GM12874 (cell line): ENCODE measurements around the gene DMBX1.

Experiments
- CTCF ChIP-seq: IDR thresholded peaks from 2 replicates; pipeline ENCODE4 v1.5.1; 2011; ENCODE audit warnings: low read depth, mild to moderate bottlenecking, control low read depth, low read length, moderate library complexity; ENCODE audit not compliant: insufficient read depth

The DMBX1 gene

DNA sequence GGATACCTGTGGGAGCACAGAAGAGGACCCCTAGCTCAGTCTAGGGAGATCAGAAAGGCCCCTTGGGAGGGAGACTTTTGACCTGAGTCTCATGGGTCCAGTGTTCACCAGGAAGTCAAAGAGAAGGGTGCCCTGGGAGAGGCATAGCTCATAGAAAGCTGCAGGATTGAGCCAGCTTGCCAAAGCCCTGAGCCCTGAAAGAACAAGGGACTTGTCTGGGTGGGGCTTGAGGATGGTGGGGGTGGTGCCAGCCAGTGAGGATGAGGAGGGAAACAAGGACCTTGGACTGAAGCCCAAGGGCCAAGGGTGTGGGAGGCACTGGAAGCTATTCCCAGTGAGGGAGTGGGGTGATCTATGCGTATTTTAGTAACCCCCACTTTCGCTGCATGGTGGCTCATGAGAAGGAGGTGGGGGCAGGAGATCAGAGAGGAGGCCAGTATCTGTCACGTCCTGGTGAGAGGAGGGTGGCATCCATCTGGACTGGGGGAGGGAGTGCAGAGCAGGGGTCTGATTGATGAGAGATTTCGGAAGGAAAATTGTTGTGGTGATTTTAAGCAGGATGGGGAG lies 28.4 kb downstream of the DMBX1 start:
- TF ChIP-seq CTCF, result no peak

DNA sequence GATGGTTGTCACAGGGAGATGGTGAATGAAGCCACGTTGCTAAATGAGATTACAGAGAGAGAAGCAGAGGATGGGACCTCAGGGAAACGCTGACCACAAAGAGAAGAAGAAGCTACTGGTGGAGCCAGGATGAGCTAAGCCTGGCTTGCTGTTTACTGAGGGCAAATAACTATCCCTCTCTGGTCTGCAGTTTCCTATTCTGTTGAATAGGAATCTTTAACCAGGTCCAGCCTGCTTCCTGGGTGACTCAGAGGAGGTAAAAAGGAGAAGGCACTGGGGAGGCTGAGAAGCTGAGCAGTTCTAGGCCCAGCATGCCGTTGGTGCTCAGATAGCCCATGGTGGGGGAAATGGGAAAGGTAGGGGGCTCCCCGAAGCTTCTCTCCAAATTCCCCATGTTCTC lies 29.6 kb downstream of the DMBX1 start:
- TF ChIP-seq CTCF, result no peak

DNA sequence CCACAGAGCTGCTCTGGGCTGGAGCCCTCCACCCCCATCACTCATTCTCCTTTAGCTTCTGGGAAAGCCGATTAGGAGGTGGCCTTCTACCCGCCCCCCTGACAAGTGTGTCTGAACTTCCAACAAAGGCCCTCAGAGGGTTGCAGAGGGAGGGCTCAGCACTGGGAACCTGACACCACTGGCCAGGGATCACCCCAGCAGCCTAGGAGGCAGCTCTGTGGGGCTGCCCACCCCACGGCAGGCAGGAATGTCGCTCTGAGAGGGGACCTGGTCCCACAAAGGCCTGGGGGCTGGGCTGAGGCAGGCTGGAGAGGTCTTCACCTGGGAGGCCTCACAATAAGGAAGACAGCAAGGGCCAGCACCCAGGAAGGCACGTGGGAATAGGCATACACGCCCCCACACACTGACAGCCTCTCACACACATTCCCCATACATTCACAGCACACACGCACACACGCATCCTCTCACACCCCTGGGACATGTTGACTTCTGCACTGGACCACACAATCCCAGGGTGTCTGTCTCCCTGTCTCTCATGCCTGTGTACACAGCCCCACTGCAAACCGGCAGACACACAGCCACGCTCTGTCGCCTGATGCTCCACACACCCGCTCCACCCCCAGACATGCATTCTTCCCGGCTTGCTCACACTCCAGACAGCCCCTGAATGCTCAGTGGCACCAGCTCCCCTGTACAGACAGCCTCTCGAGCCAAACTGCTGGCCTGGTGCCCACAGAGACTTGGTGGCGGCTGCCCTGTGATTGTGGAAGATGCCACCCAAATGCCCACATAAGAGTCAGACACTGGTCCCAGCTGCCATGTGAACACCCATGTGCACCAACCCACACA lies 30.7 kb downstream of the DMBX1 start:
- no peak for TF ChIP-seq CTCF

GRCh38 chr1:46521414-46521813 lies 31.8 kb downstream of the DMBX1 start:
- no peak for TF ChIP-seq CTCF

DNA sequence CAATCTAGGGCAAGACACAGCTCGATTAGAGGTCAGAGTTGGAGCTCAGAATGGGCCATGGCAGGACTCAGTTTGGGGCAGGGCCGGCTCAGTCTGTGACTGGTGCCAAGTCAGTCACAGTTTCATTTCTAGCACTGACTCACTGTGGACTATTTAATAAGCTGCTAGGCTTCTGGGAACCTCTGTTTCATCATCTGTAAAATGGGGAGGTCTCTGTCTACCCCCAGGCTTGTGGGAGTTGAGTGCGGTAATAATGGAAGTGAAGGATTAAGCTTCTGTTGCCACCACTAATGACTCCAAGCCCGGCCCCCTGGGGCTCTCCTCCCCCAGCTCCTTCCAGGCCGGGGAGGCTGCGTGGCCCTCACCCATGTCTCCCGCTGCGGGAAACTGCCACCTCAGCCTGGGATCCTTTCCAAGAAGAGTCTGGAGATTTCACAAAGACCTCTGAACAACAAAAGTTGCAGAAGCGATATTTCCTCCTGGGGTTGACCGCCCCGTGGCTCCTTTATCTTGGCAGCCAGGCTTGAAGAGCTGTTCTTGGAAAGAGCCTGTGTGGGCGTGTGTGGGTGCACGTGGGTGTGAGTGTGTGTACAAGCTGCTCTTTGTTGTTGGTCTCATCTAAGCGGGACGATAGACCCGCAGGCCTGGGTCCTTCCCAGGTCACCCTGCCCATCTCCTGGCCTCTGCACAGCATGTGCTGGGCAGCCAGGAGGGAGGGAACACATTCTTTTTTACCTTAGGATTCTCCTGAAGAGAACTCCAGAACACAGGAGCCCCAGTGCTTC lies 32.7 kb downstream of the DMBX1 start:
- no peak for TF ChIP-seq CTCF

DNA sequence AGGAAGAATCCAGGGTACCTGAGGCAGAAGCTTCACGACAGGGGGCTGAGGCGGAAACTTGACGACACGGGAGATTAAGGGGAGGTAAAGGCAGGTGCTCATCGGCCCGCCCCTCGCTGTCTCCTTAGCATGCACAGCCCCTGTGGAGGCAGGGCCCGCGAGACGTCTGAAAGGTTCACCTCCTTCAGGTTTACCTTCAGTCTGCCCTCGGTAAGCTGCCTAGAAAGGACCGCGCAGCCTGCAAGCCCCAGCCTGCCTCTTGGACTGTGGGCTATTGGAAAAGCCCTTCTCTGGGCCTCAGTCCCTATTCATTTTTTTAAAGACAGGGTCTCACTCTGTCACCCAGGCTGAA lies 33.3 kb downstream of the DMBX1 start:
- no peak for TF ChIP-seq CTCF

- TF ChIP-seq CTCF, result no peak
Measured at GRCh38 chr1:46523496-46524353, 34.1 kb downstream of the DMBX1 start.
